NCI-H526 (cell line): ENCODE measurements around the gene IRF2BPL.

Experiments used
- DNase-seq, 2 experiments: peaks; one replicate each; lab custom pipeline; 2025; lab: John Stamatoyannopoulos, UW

IRF2BPL gene

GRCh38 chr14:77053046-77053841 lies 24.7 kb upstream of the IRF2BPL start:
- DNase-seq, result peak; percentile 76 to 91

GRCh38 chr14:77052281-77053044 lies 24.0 kb upstream of the IRF2BPL start:
- DNase-seq, result no peak

GRCh38 chr14:77051116-77051515 lies 22.6 kb upstream of the IRF2BPL start:
- DNase-seq, result no peak

DNA sequence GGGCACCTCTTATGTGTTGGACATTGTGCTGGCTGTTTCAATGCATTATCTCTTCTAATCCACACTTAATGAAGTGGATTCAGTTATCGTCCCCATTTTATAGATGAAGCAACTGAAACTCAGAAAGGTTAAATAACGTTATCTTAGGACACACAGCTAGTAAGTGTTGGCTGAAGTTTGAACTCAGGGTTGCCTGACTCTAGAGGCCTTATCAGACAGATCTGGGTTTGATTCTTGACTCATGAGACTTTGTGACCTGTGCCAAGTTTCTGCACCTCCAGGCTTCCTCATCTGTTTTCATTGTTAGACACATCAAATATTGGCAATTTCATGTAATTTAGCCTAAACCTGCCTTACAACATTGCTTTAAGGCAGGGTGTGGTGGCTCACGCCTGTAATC lies 18.2 kb upstream of the IRF2BPL start:
- DNase-seq, result no peak

GRCh38 chr14:77045238-77046162 lies 17.0 kb upstream of the IRF2BPL start:
- DNase-seq, result no peak

- DNase-seq, result no peak
Measured at GRCh38 chr14:77044783-77045237, 16.3 kb upstream of the IRF2BPL start.

DNA sequence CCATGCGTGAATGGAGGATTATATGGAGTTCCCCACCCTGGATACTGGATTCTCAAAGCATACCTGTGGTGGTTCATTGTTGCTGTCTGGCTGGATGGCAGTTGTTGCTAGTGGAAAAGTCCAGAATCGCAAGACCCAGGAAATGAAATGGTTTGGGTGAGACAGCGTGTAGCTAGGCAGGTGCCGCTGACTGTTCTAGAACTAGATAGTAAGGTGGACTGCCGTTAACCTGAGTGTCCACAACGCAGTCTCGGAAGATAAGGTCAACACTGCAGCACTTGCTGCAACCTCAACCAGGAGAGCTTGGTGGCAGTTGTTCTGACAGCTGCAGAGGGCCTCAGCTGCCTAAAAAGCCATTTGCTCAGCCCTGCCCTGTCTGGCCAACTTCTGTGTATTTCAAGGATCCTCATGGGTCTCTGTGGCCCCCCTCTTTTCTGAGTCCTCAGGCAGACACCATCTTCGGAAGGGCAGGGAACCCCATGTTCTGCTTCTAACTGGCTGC lies 15.5 kb upstream of the IRF2BPL start:
- DNase-seq, result no peak

- DNase-seq, result peak in 1 of 2 experiments; percentile 45
Measured at GRCh38 chr14:77043177-77043983, 14.9 kb upstream of the IRF2BPL start.

GRCh38 chr14:77041881-77042545 lies 13.5 kb upstream of the IRF2BPL start:
- DNase-seq, result peak in 1 of 2 experiments; percentile 39

DNA sequence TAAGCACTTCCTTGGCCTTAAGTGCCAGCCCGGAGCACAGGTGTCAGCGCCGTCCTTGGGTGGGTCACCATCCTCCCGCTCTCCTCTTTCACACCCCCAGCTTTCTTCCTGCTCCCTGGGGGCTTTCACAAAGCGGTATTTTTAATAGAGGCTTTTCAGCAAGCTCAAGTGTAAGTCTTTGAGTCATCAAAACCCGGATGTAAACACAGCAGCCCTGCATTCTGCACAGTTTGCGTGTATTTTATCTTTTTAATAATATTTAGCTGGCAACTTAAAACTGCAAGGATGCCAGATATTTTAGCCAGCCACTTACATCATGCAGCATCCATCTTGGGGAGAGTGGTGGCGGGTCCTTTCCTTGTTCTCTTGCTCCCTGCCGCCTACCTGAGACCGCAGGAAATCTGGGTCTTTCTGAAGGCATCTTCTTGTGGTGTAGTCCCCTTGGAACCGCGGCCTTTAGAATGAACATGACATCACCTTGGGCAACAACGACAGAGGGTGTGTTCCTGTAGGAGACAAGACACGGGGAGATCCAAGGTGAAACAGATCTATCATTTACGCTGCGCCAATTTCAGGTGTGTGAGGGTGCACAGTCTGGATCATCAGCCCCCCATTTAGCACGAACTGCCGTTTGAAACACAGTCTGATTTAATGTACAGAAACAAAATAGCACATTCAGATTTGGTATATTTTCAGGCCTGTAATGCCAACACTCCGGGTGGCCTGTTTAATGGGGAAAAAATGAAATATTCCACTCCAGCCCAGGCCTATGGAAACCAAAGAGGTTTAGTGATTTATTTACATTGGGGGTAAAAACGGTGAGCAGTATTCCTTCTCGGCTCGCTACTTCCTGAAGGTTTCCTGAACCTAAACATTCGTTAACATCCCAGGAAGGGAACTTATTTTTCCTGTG lies 12.5 kb upstream of the IRF2BPL start:
- peak in 1 of 2 experiments; percentile 59 for DNase-seq

DNA sequence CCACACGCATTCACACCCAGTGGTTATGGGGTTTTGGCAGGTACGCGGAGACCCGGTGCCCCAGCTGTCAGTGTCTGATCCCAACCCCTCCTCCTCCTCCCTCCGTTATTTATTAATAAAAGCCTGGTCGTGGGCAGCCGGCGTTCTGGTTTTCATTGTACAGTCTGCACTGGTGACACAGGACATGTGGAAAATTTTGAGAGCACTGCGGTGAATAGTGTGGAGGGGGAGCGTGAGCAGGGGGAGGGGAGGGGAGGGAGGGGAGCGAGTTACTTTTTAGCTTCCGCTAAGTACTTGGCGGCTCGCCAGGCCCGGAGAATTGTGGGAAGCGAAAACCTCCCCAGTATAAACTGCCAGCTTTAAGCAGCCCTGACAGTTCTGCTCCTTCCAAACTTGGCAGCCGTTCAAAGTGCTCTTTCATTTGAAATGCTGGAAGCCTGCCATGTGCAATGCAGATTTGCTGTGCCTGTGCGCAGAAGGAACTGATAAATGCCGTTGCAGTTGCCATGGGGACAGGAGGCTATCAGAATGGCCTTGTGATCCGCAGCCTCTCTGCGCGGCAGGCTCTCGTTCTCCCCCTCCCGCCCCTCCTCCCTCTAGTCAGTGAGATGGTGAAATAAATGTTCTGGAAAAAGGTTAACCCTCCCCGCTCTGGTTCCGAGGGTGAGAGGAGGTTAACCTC lies 11.7 kb upstream of the IRF2BPL start:
- DNase-seq, result peak; percentile 99

DNA sequence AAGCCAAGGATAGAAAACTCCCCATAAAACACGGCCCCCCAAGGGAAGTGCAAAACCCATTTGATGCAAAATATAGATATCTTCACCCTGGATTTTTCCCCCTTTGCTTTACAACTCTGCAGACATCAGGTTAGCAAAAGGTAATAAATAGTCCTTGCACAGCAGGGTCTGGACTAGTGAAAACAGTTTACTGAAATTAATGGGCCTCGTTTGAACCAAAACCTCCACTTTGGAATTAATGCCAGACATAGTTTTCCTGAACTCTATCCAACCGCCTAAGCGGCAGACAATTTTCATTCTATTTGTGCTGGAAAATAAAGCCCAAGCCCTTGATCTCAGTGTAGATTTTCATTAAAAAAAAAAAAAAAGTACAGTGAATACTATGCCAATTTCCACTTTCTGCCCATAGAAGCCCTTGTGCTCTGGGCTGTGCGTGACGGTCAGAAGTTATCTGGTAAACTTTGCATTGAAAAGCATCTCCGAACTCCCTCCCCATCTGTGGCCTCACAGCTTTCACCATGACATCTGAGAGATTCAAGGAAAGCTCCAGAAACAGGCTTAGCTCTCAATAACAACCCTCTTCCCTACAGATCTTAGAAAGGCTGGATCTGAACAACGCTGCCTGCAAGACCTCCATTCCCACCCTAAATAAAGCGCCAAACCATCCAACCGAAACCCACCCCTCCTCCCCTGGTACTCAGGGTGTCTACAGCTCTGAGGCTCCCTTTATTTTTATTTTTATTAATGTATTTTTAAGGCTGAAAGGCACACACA lies 11.0 kb upstream of the IRF2BPL start:
- peak in 1 of 2 experiments; percentile 54 for DNase-seq

GRCh38 chr14:77037938-77038568 lies 9.5 kb upstream of the IRF2BPL start:
- DNase-seq, result peak in 1 of 2 experiments; percentile 36

GRCh38 chr14:77037215-77037937 lies 8.9 kb upstream of the IRF2BPL start:
- peak in 1 of 2 experiments; percentile 36 for DNase-seq

- peak in 1 of 2 experiments; percentile 17 for DNase-seq
Measured at GRCh38 chr14:77036484-77037214, 8.1 kb upstream of the IRF2BPL start.

DNA sequence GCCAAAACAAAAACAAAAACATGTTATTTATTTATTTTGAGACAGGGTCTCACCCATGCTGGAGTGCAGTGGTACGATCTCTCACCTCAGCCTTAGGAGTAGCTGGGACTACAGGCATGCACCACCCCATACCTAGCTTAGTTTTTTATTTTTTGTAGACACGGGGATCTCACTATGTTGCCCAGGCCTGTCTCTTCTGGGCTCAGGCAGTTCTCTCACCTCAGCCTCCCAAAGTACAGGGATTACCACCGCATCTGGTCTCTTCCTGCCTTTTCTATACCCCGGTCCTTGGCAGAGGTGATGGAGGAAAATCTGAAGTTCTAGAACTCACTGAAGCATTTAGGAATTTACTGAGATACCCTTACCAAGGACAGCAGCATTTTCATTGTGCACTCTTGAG lies 6.8 kb upstream of the IRF2BPL start:
- no peak for DNase-seq
